K562 (cell line): ENCODE results near the gene MLXIPL. TPM values are rescaled to one million over a fixed set of nuclear protein-coding genes. Genes with fewer than 3 reads are reported as not detected.

Source experiments
- CCNT2 ChIP-seq: IDR thresholded peaks from 2 replicates; pipeline ENCODE4 v1.6.1; 2011; ENCODE audit warnings: borderline replicate concordance, low read depth, mild to moderate bottlenecking, moderate library complexity, mixed read lengths, low read length; ENCODE audit not compliant: insufficient read length; ENCODE audit errors: extremely low read depth
- ETV6 ChIP-seq, 3 experiments: fragments of 150-350 bp in 1 of 3; sonication (generic) in 1 of 3; formaldehyde crosslinking in 1 of 3; IDR thresholded peaks; 2 replicates each; pipeline versions ENCODE4 v1.6.1 to v1.8.0; 2014 to 2022; ENCODE audit warnings: borderline replicate concordance in 2 of 3, low read depth in 2 of 3, antibody characterized with exemption in 1 of 3, low read length in 1 of 3, mild to moderate bottlenecking in 1 of 3, missing genetic modification reagents in 1 of 3
- FOXK1 ChIP-seq: sonication (generic); formaldehyde crosslinking; IDR thresholded peaks from 2 replicates; pipeline ENCODE4 v1.8.0; 2022; ENCODE audit warnings: missing genetic modification reagents, mild to moderate bottlenecking, borderline replicate concordance
- FOXM1 ChIP-seq, 2 experiments: fragments of 450-650 bp in 1 of 2; sonication (generic) in 1 of 2; formaldehyde crosslinking in 1 of 2; IDR thresholded peaks; 2 replicates each; pipeline versions ENCODE4 v1.6.1 to v1.9.0; 2017 to 2022; ENCODE audit warnings: low read depth in 2 of 2, mild to moderate bottlenecking in 2 of 2, missing genetic modification reagents in 1 of 2, moderate library complexity in 1 of 2
- GABPA ChIP-seq: fragments of 200-800 bp; sonication (Bioruptor generic); conservative IDR thresholded peaks from 2 replicates; pipeline ENCODE4 v1.6.1; 2016; ENCODE audit warnings: low read depth, missing genetic modification characterization, missing compliant biosample characterization
- IRF2 ChIP-seq: sonication (generic); formaldehyde crosslinking; IDR thresholded peaks from 2 replicates; pipeline ENCODE4 v1.8.1; 2022; ENCODE audit warnings: mild to moderate bottlenecking, missing genetic modification reagents
- PHF21A ChIP-seq: fragments of 450-650 bp; IDR thresholded peaks from 2 replicates; pipeline ENCODE4 v1.6.1; 2017; ENCODE audit warnings: low read depth, borderline replicate concordance
- PHF8 ChIP-seq: fragments of 200-600 bp; sonication (generic); IDR thresholded peaks from 2 replicates; pipeline ENCODE4 v1.6.1; 2012; ENCODE audit warnings: mixed run types, mild to moderate bottlenecking, inconsistent platforms, low read length, moderate library complexity, borderline replicate concordance
- RBBP5 ChIP-seq: fragments of 200-600 bp; sonication (generic); IDR thresholded peaks from 2 replicates; pipeline ENCODE4 v1.6.1; 2012; ENCODE audit warnings: borderline replicate concordance, mild to moderate bottlenecking, low read length, control low read depth, inconsistent platforms; ENCODE audit not compliant: insufficient read depth, poor library complexity, severe bottlenecking
- STAT5A ChIP-seq: IDR thresholded peaks from 2 replicates; pipeline ENCODE4 v1.6.1; 2012; ENCODE audit warnings: low read length, inconsistent platforms, borderline replicate concordance
- ZNF23 ChIP-seq: fragments of 250-450 bp; sonication (Bioruptor Pico); IDR thresholded peaks from 2 replicates; pipeline ENCODE4 v1.4.0; 2020; ENCODE audit warnings: mild to moderate bottlenecking
- ZNF384 ChIP-seq: IDR thresholded peaks from 2 replicates; pipeline ENCODE4 v1.6.1; 2012; ENCODE audit warnings: low read depth, low read length, improper control_type of control experiment
- ZNF668 ChIP-seq: fragments of 250-450 bp; sonication (Bioruptor Pico); IDR thresholded peaks from 2 replicates; pipeline ENCODE4 v1.8.0; 2022; ENCODE audit warnings: mild to moderate bottlenecking, inconsistent platforms
- ZNF77 ChIP-seq: fragments of 250-450 bp; sonication (Bioruptor Pico); IDR thresholded peaks from 2 replicates; pipeline ENCODE4 v1.5.0; 2020
- ZNF79 ChIP-seq: fragments of 250-450 bp; sonication (Bioruptor Pico); IDR thresholded peaks from 2 replicates; pipeline ENCODE4 v1.4.0; 2020; ENCODE audit warnings: low read depth, mild to moderate bottlenecking, moderate library complexity
- polyA plus RNA-seq, 8 experiments: library from polyadenylated mRNA; depleted of rRNA in 4 of 8; stranded (reverse) in 5 of 8; unstranded in 3 of 8; fragments of >200 nt; fragmentation: Nextera tagmentation in 2 of 8; fragmentation: Illumina TruSeq in 1 of 8; extraction: Ambion mirVana in 2 of 8; extraction: Trizol in 1 of 8; gene quantifications; 2 replicates each; pipeline versions ENCODE4 v1.2.1 to v1.2.3, GENCODE V29; 2011 to 2014; ENCODE audit warnings: inconsistent platforms in 1 of 8, missing spikeins in 1 of 8
- total RNA-seq, 7 experiments: library from RNA; depleted of rRNA in 6 of 7; stranded (reverse); fragments of >200 nt in 6 of 7; fragmentation: Illumina TruSeq in 2 of 7; extraction: Trizol in 2 of 7; gene quantifications; 2 replicates each; pipeline versions ENCODE4 v1.2.1 to v1.2.3, GENCODE V29; 2011 to 2021; ENCODE audit warnings: low replicate concordance in 1 of 7
- TF ChIP-seq, protein P1 (sequence below): IDR thresholded peaks from 2 replicates; pipeline ENCODE4 v1.6.1; 2014; ENCODE audit warnings: antibody characterized with exemption
- TF ChIP-seq, protein P2 (sequence below): fragments of 450-650 bp; IDR thresholded peaks from 2 replicates; pipeline ENCODE4 v1.6.1; 2016; ENCODE audit warnings: borderline replicate concordance
- TF ChIP-seq, protein P3 (sequence below), 3 experiments: fragments of 200-800 bp in 1 of 3; sonication (Bioruptor generic) in 1 of 3; sonication (generic) in 1 of 3; formaldehyde crosslinking in 1 of 3; IDR thresholded peaks; 2 replicates each; pipeline versions ENCODE4 v1.6.1 to v1.8.0; 2016 to 2022; ENCODE audit warnings: mild to moderate bottlenecking in 2 of 3, missing compliant biosample characterization in 2 of 3, missing genetic modification characterization in 2 of 3, missing genetic modification reagents in 1 of 3
- TF ChIP-seq, protein P4 (sequence below): fragments of 250-450 bp; sonication (Bioruptor Pico); IDR thresholded peaks from 2 replicates; pipeline ENCODE4 v1.5.1; 2021; ENCODE audit warnings: mild to moderate bottlenecking

The MLXIPL gene
- total and polyA plus RNA-seq, 9 of the 15 experiments (the other 6 are each of a cell fraction or from before 2014, with no cell fraction given) = 0.11 to 18.4 (median 1.4) TPM

DNA sequence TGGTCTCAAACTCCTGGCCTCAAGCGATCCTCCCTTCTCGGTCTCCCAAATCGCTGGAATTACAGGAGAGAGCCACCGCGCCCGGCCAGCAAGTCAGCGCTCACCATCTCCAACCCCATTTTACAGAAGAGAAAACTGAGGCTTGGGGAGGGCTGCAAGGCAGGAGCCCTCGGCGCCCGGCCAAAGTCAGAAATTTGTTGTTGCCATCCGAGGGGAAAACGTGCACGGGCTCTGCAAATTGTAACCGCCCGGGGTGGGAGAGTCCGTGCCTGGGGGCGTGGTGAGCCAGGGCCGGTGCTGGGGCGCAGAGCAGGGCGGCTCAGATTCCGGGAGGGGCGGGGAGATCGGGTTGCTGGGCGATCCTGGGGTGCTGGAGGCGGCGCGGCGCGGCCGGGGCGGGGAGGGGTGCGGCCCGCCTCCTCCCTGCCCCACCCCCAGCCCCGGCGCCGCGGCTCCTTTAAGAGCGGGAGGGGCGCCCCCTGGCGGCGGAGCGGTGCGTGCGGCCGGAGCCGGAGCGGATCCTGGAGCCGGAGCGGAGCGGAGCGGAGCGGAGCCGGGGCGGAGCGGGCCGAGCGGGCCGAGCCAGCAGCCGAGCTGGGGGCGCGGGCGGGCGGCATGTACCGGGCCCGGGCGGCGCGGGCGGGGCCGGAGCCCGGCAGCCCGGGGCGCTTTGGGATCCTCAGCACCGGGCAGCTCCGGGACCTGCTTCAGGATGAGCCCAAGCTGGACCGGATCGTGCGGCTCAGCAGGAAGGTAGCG lies 43.2 kb upstream of the MLXIPL start, which contains the start of gene VPS37D (continued):
- TF ChIP-seq CCNT2 (peak; percentile 96), ZNF77 (CRISPR knock-in tag) (no peak), ZNF23 (CRISPR knock-in tag) (no peak), GABPA (peak; percentile 54; the same call in 1 of the 2 replicates), ZNF668 (CRISPR knock-in tag) (no peak), IRF2 (CRISPR knock-in tag) (no peak), ZNF384 (peak; percentile 28; the same call in 1 of the 2 replicates), PHF21A (peak; percentile 67; the same call in 1 of the 2 replicates), STAT5A (no peak), ZNF79 (CRISPR knock-in tag) (no peak), PHF8 (peak; percentile 42; the same call in 1 of the 2 replicates), FOXM1 (IDR thresholded peaks at IDR 0.05; ENCODE audit: low read depth) (peak; percentile 50; the same call in 1 of the 2 replicates), FOXM1 (CRISPR knock-in tag; IDR thresholded peaks at IDR 0.05; ENCODE audit: low read depth) (no peak), FOXK1 (CRISPR knock-in tag) (0 out of 2 replicates have a peak, but pooled peaks have one; percentile 37), ETV6 (IDR thresholded peaks at IDR 0.05; ENCODE audit: borderline replicate concordance in 1 of 2, low read depth in 2 of 2, low read length in 1 of 2) (no peak), ETV6 (CRISPR knock-in tag; IDR thresholded peaks at IDR 0.05; ENCODE audit: borderline replicate concordance) (no peak), RBBP5 (peak; percentile 40)
- TF ChIP-seq, protein P1, sequence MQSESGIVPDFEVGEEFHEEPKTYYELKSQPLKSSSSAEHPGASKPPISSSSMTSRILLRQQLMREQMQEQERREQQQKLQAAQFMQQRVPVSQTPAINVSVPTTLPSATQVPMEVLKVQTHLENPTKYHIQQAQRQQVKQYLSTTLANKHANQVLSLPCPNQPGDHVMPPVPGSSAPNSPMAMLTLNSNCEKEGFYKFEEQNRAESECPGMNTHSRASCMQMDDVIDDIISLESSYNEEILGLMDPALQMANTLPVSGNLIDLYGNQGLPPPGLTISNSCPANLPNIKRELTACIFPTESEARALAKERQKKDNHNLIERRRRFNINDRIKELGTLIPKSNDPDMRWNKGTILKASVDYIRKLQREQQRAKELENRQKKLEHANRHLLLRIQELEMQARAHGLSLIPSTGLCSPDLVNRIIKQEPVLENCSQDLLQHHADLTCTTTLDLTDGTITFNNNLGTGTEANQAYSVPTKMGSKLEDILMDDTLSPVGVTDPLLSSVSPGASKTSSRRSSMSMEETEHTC = no peak
- TF ChIP-seq, protein P2, sequence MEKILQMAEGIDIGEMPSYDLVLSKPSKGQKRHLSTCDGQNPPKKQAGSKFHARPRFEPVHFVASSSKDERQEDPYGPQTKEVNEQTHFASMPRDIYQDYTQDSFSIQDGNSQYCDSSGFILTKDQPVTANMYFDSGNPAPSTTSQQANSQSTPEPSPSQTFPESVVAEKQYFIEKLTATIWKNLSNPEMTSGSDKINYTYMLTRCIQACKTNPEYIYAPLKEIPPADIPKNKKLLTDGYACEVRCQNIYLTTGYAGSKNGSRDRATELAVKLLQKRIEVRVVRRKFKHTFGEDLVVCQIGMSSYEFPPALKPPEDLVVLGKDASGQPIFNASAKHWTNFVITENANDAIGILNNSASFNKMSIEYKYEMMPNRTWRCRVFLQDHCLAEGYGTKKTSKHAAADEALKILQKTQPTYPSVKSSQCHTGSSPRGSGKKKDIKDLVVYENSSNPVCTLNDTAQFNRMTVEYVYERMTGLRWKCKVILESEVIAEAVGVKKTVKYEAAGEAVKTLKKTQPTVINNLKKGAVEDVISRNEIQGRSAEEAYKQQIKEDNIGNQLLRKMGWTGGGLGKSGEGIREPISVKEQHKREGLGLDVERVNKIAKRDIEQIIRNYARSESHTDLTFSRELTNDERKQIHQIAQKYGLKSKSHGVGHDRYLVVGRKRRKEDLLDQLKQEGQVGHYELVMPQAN = peak; percentile 80
- TF ChIP-seq, protein P3, sequence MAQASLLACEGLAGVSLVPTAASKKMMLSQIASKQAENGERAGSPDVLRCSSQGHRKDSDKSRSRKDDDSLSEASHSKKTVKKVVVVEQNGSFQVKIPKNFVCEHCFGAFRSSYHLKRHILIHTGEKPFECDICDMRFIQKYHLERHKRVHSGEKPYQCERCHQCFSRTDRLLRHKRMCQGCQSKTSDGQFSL (CRISPR knock-in tag; IDR thresholded peaks at IDR 0.05) = no peak
- TF ChIP-seq, protein P3 (tag; IDR thresholded peaks at IDR 0.05) = 0 out of 4 replicates have a peak, but pooled peaks of 1 of the 2 experiments have one; percentile 41
- TF ChIP-seq, protein P4, sequence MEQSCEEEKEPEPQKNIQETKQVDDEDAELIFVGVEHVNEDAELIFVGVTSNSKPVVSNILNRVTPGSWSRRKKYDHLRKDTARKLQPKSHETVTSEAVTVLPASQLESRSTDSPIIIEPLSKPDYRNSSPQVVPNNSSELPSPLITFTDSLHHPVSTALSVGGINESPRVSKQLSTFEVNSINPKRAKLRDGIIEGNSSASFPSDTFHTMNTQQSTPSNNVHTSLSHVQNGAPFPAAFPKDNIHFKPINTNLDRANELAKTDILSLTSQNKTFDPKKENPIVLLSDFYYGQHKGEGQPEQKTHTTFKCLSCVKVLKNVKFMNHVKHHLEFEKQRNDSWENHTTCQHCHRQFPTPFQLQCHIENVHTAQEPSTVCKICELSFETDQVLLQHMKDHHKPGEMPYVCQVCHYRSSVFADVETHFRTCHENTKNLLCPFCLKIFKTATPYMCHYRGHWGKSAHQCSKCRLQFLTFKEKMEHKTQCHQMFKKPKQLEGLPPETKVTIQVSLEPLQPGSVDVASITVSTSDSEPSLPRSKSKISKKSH (CRISPR knock-in tag) = no peak
